Limb (tissue), 2 donors: ENCODE results near the gene CLEC9A.

Experiments used
- DNase-seq, 2 donors: peaks; one replicate each; pipeline ENCODE4 v3.0.0-alpha.2; 2016; ENCODE audit errors: extremely low spot score in 2 of 2

CLEC9A gene

GRCh38 chr12:10110256-10110844 lies 79.9 kb downstream of the CLEC9A start:
- DNase-seq, result no peak

GRCh38 chr12:10111451-10111850 lies 81.0 kb downstream of the CLEC9A start:
- DNase-seq, result no peak

GRCh38 chr12:10113075-10113474 lies 82.6 kb downstream of the CLEC9A start:
- DNase-seq, result no peak

GRCh38 chr12:10113920-10114319 lies 83.4 kb downstream of the CLEC9A start:
- no peak for DNase-seq

GRCh38 chr12:10115311-10115710 lies 84.8 kb downstream of the CLEC9A start:
- DNase-seq, result no peak
